Stimulated activated CD8-positive, alpha-beta memory T cell treated with anti-CD3 and anti-CD28 coated beads, Interleukin-12 subunit alpha, Interleukin-12 subunit beta, amount 100 ng/mL, for 4 hours (primary cell): ENCODE data around the gene FMNL2.

Source experiments
- DNase-seq: peaks from one replicate; pipeline ENCODE4 v3.0.0-alpha.2; 2020; ENCODE audit warnings: low read depth

Gene FMNL2

DNA sequence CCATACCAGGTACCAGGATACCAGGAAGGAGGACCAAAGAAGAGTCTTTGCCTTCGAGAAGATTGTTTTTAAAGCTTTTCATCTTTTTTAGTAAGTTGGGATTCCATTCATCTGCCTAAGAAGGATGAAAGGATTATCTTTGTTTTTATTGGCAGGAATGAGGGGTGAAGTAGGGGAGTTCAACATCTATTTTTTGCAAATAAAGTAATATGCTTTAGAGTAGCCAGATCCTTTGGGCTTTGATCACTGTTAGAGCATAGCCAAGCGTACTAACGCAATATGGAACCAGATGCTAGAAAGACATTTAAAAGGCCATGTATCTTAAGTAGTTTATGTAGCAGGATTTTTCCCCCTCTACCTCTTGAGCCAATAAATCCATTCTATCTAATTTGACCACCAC lies 249.3 kb downstream of the FMNL2 start:
- DNase-seq = no peak

DNA sequence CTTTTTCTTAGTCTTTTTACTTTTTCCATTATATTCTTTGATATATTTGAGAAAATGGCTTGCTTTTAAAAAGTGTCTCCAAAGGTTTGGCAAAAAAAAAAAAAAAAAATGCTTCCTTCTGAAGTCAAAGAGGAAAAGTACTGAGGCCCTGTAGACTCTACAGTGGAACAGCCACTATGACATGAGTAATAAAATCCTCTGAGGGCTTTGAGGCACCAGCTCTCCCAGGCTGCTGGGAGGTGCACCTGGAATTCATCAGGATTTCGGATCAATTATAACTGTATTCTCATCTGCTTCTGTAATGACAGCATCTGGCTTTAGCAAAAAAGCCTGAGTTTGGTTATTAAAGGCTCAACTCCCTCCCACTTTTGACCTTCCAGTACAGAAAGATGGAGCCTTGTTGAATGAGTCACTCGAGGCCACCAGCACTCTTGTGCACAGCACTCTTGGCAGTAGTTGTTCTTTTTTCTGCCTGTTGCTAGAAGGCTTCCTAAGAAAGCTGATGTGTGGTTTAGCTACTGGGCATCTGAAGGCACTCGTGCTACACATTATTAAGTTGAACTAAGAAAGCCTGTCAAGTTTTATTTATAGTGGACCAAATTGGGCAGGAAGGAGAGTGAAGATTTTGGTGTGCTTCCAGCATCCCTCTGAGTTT lies 251.0 kb downstream of the FMNL2 start:
- DNase-seq = no peak

DNA sequence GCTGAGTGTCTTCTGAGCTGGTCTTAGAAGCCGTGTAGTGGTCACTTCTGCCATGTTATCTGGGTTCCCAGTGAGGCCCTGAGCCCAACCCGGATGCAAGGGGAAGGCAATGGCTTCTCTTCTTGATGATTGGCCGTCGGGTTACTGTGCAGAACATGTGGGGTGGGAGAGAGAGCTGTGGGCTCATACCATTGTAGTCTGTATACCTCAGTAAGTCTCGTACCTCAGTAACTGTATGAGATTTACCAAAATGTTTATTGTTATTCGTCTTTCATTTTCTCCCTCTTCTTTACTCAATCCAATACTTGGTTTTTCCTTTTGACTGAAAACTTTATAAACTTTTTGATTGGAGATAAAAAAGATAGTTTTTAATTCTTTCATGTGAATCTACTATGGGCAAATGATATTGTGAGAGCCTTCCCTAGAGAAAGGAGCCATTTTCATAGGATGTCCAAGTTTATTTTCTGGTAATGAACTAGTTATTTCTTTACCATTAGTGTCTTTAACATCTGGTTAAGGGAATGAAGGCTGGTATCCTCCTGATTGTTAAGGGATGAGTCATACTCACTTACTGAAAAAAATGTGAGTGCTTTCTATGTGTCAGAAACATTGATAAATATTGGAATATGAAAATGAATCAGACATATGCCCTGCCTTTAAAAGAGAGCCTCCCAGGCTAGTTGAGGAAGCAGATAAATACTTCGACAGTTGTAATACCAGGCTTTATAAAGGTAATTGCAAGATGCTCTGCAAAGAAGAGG lies 252.4 kb downstream of the FMNL2 start:
- DNase-seq = no peak

GRCh38 chr2:152588998-152589397 lies 254.0 kb downstream of the FMNL2 start:
- no peak for DNase-seq

DNA sequence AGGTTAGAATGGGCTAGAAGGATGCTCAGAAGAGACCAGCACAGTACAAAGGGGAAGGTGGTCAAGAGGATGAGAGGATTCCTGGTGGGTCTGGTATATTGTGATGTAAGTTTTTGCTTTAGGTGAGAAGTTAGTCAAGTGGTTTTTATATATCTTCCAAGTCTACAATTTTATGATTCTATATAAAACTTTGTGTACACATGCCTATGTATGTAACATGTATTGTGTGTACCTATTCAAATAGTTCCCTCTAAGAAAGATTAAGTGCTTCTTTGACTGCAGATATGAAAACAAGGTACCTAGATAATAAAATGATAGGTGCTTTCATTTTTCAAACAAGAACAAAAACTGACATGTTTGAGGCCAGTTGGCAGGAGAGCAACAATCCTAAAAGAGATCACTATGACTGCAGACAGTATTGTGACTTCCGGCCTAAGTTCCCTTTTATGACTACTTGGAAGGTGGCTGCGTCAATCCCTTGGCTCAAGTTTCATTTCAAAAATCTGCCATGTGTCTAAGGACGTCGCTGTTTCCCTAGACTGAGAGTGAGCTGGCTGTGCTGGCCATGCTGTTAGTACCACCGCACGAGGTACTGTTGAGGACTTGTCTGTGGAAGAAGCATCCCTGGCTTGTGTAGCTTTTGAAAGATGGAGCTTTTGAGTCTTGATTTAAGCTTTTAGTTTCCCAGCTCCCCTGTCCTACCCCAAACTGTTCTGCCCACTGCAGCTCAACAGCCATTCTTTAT lies 259.2 kb downstream of the FMNL2 start:
- no peak for DNase-seq

GRCh38 chr2:152594792-152595191 lies 259.8 kb downstream of the FMNL2 start:
- no peak for DNase-seq

DNA sequence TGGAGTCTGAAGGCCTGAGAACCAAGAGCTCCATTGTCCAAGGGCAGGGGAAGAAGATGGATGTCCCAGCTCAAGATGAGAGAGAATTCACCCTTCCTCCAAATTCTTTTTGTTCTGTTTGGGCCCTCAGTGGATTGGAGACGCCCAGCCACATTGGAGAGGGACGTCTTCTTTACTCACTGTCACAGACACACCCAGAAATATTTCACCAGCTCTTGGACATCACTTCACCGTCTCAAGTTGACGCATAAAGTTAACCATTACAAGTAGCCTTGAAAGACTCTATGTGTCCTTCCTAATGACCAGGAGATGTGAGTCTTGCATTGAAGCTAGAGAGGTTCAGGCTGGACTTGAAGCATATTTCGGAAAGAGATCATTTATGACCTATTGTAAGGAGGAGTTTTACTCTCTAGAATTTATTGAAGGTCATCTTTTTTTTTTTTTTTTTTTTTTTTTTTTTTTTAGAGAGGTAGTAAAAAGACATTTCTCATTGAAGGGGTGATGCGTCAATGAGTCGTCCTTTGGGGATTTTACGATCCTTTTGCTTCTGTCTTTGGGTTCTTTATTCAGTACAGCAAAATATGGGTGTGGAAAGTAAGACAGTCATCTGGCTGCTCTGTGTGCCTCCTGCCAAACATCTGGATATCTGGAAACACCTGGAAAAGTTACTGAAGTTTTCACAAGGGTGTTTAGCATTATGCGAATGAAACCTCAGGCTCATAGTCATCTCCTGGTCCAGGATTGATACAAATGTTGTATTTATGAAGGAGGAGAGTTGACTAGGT lies 264.2 kb downstream of the FMNL2 start:
- no peak for DNase-seq

DNA sequence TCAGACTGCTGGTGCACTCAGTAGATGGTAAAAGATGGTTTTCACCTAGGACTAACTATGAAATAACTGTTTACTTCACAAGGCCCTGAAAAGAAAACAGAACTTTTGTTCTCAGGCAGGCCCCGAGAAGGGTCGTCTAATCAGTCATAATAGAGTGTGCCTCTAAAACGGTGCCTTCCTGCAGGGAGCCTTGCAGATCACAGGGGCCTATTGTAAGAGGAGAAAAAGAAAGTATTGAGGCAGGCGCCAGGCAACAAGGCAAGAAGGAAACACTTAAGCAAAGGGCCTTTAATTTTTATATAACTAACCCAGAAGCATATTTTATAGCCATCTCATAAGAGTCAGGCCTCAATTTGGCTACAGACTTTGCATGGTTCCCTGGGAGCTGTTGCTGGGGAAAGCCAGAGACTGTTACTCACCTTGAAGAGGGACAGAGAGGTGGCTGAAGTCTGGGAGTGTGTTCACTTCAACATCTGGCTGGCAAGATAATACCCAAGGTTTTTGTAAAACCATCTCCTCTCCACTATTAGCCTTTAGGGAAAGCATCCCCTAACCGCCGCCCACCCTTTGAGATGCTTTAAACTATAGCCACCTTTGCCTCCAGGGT lies 265.2 kb downstream of the FMNL2 start:
- no peak for DNase-seq

DNA sequence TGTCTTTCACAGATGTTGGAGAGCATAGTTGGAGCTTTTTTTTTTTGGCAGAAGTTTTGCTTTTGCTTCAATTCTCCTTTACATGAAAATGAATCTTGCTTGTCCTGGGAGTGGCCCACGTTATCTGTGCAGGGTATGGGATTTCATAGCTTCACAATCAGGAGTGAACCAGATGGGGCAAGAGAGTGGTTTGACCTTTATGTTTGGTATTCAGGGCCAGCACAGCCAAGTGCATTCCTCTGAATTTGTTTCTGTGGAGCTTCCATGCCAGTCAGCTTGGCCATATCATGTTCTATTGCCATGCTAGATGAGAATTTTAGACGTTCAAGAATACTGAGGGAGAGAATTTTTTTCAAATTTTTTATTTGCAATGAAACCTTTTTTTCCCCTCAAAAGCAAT lies 265.7 kb downstream of the FMNL2 start:
- DNase-seq = no peak

DNA sequence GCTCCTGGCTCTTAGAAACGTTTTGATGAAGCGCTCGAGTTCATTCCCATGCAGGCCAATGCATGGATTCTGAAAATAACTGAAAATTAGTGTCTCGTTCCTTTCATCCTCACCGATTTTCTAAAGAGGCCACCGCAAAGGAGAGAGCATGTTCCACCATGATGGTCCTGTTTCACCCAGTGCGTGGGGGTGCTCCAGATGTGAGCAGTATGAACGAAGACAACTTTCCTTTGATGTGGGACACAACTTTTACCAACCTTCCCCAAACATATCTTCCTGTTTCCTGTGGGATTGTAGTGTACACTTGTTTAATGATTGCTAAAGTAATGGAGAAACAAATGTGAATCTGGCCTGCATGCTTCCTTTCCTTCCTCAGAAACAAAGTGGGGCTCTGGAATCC lies 267.8 kb downstream of the FMNL2 start:
- DNase-seq = no peak

GRCh38 chr2:152603166-152603565 lies 268.2 kb downstream of the FMNL2 start:
- no peak for DNase-seq

DNA sequence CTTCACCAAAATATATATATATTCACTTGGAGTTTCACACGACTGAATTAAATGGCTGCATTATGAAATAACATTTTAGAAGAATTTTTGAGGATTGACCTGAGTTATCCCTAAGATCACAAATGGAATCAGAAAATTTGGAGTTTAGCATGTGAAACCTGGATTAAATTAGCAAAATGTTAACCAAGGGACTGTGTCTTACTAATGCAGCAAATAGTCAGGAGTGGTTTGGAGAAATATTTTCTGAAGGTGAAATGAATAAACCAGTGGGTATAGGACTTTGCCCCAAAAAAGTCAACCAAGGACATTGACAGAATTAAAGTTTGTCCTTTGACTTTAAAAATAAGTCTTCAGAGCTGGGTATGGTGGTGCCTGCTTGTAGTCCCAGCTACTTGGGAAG lies 271.1 kb downstream of the FMNL2 start:
- DNase-seq = no peak

GRCh38 chr2:152606941-152607340 lies 272.0 kb downstream of the FMNL2 start:
- DNase-seq = no peak

DNA sequence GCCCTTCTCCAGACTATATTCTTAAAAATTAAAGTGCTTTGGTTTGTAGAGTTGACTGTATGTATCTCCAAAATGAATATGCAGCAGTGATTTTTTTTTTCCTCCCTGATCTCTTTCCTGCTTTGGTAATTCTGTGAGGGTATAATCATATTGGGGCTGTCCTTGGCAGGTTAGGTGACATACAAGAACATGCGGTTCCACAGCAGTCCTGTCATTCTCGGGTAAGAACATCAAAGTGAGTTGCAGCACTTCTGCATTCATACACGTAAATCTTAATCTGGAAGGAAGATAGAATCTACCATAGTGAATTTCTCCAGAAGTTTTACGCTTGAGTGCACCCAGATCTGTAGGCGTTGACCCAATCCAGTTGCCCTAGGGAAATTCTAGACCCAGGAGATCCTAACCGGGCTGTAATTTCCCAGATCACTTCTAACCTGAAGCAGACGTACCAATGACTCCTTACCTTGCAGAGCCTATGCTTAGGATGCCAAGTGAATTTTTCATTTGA lies 272.9 kb downstream of the FMNL2 start:
- DNase-seq = no peak

- no peak for DNase-seq
These were observed 274.2 kb downstream of the FMNL2 start for GRCh38 chr2:152609154-152609553.

DNA sequence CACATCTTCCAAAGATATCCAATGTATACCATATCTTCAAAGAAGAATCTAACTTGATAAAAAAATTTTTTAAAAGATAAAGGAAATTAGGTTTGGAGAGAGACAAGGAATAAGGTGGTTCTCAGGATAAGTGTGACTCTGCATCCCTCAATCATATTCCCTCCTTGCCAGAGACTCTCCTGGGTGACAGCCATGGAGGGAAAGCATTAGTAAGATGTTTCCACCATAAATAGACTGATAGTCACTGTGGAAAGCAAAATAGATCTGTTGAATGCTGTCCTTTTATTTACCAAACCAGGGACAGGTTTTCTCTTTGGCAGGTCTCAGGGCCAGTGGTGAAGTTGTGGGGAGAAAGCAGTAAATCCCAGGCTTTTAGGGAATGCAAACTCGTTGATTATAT lies 274.7 kb downstream of the FMNL2 start:
- DNase-seq = no peak

GRCh38 chr2:152611458-152612231 lies 276.7 kb downstream of the FMNL2 start:
- no peak for DNase-seq

DNA sequence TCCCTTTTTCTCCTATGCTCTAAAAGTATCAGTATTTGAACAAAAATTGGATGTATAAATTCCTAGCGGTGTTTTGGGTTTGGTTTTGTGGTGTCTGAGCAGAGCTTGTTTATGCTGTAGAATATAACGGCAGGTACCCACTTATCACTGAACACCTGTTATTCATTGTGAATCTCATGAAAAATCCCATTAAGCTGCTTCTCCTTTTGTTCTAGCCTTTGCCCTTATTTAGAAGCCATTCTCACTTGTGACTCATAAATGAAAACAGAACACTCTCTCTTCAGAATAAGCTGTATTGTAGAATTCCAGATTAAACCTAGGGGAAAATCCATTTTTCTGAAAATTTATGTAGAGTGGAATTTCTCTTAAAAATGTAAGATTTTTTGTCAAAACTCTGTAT lies 278.3 kb downstream of the FMNL2 start:
- no peak for DNase-seq

DNA sequence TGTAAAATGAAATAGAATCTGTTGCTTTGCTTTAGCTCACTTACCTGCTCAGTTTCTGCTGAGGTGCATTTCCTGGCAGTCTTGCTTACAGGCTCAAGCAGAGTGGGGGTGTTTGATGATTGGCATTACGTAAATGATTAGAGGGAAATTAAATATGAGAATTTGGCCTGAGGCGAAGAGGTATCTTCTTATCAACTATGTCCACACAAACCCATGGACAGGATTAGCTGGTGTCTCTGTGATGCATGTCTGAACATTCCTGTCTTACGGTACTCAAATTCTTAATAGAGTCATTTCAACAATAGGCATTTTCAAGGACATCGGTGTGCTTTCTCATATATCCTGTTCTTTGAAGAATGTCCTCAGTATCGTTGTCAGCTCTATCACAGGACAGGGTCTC lies 280.2 kb downstream of the FMNL2 start:
- no peak for DNase-seq

GRCh38 chr2:152617456-152618192 lies 282.6 kb downstream of the FMNL2 start:
- DNase-seq = no peak
